ENCODE data around the gene KIF21A. TPM values are rescaled to one million over a fixed set of nuclear protein-coding genes. Genes with fewer than 3 reads are reported as not detected.

The KIF21A gene
- total and polyA plus RNA-seq, 4 donors: 1.2 to 9.0 (median 5.8) TPM

DNA sequence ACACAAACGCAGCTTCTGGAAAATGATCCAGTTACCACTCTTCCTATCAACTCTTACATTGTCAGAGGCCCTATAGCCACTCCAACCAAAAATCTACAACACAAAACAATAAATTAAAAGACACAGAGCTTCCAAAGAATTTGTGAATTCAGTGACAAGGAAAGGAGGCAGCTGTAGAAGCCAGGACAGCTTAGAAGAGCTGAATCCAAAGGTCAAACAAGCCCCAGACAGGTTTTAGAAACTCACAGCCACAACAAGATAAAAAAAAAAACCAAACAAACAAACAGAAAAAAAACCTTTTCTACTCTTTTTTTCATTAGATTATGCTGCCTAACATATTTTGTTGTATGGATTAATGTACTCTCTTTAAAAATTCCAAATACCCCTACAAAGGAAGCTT is 94.4 kb downstream of the KIF21A start:
- no peak for DNase-seq
- H3K27me3 ChIP-seq (ENCODE audit: control insufficient read depth in 1 of 2, insufficient read depth in 2 of 2, low read length in 1 of 2): no peaks in the 10 kb centered on the region
- intact Hi-C loops (cut with DNase I): no loop called here
- H3K27ac ChIP-seq (ENCODE audit: low read depth in 1 of 2, low read length in 2 of 2): no peak overlapping the region
- no peaks in the 10 kb centered on the region for H3K9me3 ChIP-seq (ENCODE audit: control insufficient read depth, low read length)
- H3K36me3 ChIP-seq (ENCODE audit: control insufficient read depth in 1 of 2, insufficient read depth in 2 of 2, low read length in 1 of 2): no peaks in the 10 kb centered on the region
- H3K4me1 ChIP-seq (ENCODE audit: control insufficient read depth in 1 of 2, insufficient read depth in 2 of 2, low read length in 2 of 2): no peaks in the 10 kb centered on the region
- no peak overlapping the region for H3K4me3 ChIP-seq (ENCODE audit: low read length in 2 of 2)
- ATAC-seq (ENCODE audit: low FRiP score): no peak
- 92 to 93% methylated on average over 1 of the region's 1 CpG for WGBS, 2 donors

DNA sequence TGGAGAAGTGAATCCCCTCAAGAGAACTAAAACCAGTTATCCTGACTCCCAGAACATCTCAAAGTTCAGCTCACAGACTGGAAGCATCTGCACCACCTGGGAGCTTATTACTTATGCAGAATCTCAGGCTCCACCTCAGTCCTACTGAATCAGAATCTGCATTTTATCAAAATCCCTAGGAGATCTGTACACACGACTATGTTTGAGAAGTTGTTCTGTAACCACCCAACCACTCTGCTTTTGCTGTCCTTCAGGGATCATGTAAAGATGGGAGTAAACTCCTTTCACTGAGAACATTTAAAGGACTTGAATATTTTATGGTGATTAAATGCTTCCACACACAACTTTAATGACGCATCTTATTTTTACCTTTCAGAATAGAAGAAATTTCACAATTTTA is 98.0 kb downstream of the KIF21A start:
- no peaks in the 10 kb centered on the region for H3K27me3 ChIP-seq (ENCODE audit: control insufficient read depth in 1 of 2, insufficient read depth in 2 of 2, low read length in 1 of 2)
- H3K27ac ChIP-seq (ENCODE audit: low read depth in 1 of 2, low read length in 2 of 2): no peak overlapping the region
- H3K4me3 ChIP-seq (ENCODE audit: low read length in 2 of 2): no peak overlapping the region
- intact Hi-C loops (cut with DNase I): no loop called here
- ATAC-seq (ENCODE audit: low FRiP score) (no peak), DNase-seq (no peak)
- WGBS, 2 donors: 78 to 84% methylated on average over 2 of the region's 2 CpGs
- H3K36me3 ChIP-seq (ENCODE audit: control insufficient read depth in 1 of 2, insufficient read depth in 2 of 2, low read length in 1 of 2): no peaks in the 10 kb centered on the region
- H3K9me3 ChIP-seq (ENCODE audit: control insufficient read depth, low read length): no peaks in the 10 kb centered on the region
- H3K4me1 ChIP-seq (ENCODE audit: control insufficient read depth in 1 of 2, insufficient read depth in 2 of 2, low read length in 2 of 2): no peaks in the 10 kb centered on the region

DNA sequence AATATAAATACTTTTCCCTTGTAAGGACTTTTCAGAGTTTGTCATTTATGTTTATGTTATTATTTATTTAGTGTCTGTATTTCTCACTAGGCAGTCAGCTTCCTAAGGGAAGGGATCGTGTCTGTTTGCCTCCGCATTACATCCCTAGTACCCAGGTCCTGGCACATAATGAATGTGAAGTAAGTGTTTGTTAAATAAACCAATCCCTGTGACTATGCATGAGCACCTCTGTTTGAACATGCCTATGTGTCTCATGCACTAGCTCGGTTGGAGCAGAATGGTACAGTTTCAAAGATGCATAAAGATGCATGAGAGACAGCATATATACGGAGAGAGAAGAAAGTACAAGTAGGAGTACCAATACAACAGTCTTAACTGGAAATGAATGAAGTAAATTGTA is 99.3 kb downstream of the KIF21A start:
- Histone ChIP-seq H3K9me3 (ENCODE audit: control insufficient read depth, low read length) (no peaks in the 10 kb centered on the region), H3K4me1 (ENCODE audit: control insufficient read depth in 1 of 2, insufficient read depth in 2 of 2, low read length in 2 of 2) (no peaks in the 10 kb centered on the region), H3K4me3 (ENCODE audit: low read length in 2 of 2) (no peak overlapping the region), H3K27ac (ENCODE audit: low read depth in 1 of 2, low read length in 2 of 2) (no peak overlapping the region), H3K27me3 (ENCODE audit: control insufficient read depth in 1 of 2, insufficient read depth in 2 of 2, low read length in 1 of 2) (no peaks in the 10 kb centered on the region), H3K36me3 (ENCODE audit: control insufficient read depth in 1 of 2, insufficient read depth in 2 of 2, low read length in 1 of 2) (no peaks in the 10 kb centered on the region)
- WGBS, 2 donors: 88 to 90% methylated on average over 4 of the region's 4 CpGs
- DNase-seq (no peak), ATAC-seq (ENCODE audit: low FRiP score) (no peak)
- intact Hi-C loops (cut with DNase I): no loop called here

DNA sequence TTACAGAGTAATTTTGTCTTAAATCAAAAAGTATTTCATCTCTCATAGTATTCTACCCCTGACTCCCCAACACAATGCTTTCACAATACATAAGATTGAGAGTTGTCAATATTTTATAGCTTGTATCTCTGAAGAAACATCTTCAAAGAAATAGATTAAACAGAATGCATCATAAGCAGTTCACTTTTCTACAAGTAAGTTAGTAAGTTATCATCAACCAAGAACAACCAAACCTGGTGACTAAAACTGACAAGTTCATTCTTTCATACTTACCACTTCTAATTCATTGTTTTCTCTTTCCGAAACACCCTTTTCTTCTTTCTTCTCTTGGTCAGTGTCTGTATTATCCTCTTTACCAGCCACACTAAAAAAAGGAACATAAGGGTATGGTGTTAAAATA is 101.2 kb downstream of the KIF21A start:
- Histone ChIP-seq H3K27ac (ENCODE audit: low read depth in 1 of 2, low read length in 2 of 2) (no peak overlapping the region), H3K9me3 (ENCODE audit: control insufficient read depth, low read length) (no peaks in the 10 kb centered on the region), H3K27me3 (ENCODE audit: control insufficient read depth in 1 of 2, insufficient read depth in 2 of 2, low read length in 1 of 2) (no peaks in the 10 kb centered on the region), H3K4me1 (ENCODE audit: control insufficient read depth in 1 of 2, insufficient read depth in 2 of 2, low read length in 2 of 2) (no peaks in the 10 kb centered on the region), H3K36me3 (ENCODE audit: control insufficient read depth in 1 of 2, insufficient read depth in 2 of 2, low read length in 1 of 2) (no peaks in the 10 kb centered on the region), H3K4me3 (ENCODE audit: low read length in 2 of 2) (no peak overlapping the region)
- intact Hi-C loops (cut with DNase I): no loop called here
- DNase-seq (no peak), ATAC-seq (ENCODE audit: low FRiP score) (no peak)
- 93 to 99% methylated on average over 1 of the region's 1 CpG for WGBS, 2 donors

DNA sequence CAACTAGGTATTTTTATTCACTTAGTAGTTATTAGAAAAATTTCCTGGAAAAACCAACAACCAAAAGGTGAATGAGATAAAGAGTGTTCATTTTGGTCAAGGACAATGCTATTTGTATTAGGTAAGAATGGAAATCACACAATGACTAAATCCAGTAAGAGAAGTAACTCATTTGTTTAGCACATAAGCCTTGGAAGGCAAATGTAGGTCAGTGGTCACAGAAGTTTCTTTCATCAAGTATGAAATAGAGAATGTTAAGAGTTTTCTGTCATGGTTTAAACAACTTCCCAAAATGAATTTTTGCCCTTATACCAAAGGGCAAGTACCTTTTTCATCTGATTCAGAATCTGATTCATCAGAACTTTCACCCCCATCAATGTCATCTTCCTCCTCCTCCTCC is 101.7 kb downstream of the KIF21A start:
- Histone ChIP-seq H3K9me3 (ENCODE audit: control insufficient read depth, low read length) (no peaks in the 10 kb centered on the region), H3K36me3 (ENCODE audit: control insufficient read depth in 1 of 2, insufficient read depth in 2 of 2, low read length in 1 of 2) (no peaks in the 10 kb centered on the region), H3K27ac (ENCODE audit: low read depth in 1 of 2, low read length in 2 of 2) (no peak overlapping the region), H3K4me3 (ENCODE audit: low read length in 2 of 2) (no peak overlapping the region), H3K27me3 (ENCODE audit: control insufficient read depth in 1 of 2, insufficient read depth in 2 of 2, low read length in 1 of 2) (no peaks in the 10 kb centered on the region), H3K4me1 (ENCODE audit: control insufficient read depth in 1 of 2, insufficient read depth in 2 of 2, low read length in 2 of 2) (no peaks in the 10 kb centered on the region)
- DNase-seq: no peak
- no peak for ATAC-seq (ENCODE audit: low FRiP score)
- intact Hi-C loops (cut with DNase I): no loop called here

DNA sequence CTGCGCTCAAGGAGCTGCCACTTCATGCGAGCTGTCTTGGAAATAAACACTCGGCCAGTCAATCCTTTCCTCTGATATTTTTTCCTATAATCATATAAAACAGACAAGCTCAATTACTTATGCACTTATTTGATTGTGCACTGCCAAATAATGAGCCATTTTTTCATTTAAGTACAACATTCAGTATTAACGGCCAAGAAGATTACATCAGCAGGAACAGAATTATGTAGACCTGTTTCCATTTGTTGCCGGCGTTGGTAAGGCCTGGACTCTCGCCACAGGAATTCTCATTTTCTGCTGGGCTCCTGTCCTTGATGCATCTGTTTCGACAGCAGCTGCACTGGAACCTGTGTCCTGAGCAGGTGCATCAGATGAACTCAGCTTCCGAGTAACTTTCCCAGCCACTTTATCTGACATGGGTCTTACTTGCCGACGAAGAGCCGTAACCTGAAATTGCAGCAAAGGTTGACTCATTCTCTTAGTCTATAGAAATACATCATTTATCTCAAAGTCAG is 110.2 kb downstream of the KIF21A start:
- no peak for ATAC-seq (ENCODE audit: low FRiP score)
- Histone ChIP-seq H3K4me3 (ENCODE audit: low read length in 2 of 2) (no peak overlapping the region), H3K9me3 (ENCODE audit: control insufficient read depth, low read length) (no peaks in the 10 kb centered on the region), H3K4me1 (ENCODE audit: control insufficient read depth in 1 of 2, insufficient read depth in 2 of 2, low read length in 2 of 2) (no peaks in the 10 kb centered on the region), H3K27me3 (ENCODE audit: control insufficient read depth in 1 of 2, insufficient read depth in 2 of 2, low read length in 1 of 2) (no peaks in the 10 kb centered on the region), H3K27ac (ENCODE audit: low read depth in 1 of 2, low read length in 2 of 2) (no peak overlapping the region), H3K36me3 (ENCODE audit: control insufficient read depth in 1 of 2, insufficient read depth in 2 of 2, low read length in 1 of 2) (peaks cover 1 to 4% of the 10 kb centered on the region in 2 donors)
- 92 to 93% methylated on average over 12 of the region's 12 CpGs for WGBS, 2 donors
- DNase-seq: no peak
- intact Hi-C loops (cut with DNase I): no loop called here

DNA sequence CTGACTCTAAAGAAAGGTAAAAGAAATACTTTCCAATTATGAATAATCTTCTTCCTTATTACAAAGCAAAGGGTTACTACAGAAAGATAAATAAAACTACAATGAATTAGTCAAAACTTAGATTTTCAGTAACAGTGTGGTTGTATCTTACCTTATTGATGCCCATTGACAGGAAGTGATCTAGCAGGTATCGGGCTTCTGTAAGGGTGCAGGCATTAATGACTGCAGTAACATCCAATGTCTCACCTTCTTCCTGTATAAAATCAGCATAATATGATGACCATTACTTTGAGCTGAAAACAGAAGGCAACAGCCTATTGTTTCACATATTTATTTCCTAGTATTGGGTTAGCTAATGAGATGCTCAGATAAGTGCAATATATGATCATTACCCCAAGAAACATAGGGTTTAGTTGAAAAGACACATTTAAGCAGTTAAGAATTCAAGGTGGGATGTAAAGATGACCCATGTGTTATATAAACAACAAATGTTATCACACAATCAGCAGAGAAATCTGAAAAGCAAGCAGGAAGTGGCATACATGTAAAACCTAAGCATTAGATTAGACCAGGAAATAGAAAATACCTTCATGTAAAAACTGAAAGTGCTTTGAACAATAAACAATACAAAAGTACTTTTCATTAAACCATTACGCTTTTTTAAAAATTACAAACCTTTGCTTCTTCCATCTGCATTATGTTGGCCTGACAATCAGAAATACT is 111.2 kb downstream of the KIF21A start:
- DNase-seq: no peak
- H3K4me1 ChIP-seq (ENCODE audit: control insufficient read depth in 1 of 2, insufficient read depth in 2 of 2, low read length in 2 of 2): no peaks in the 10 kb centered on the region
- no peaks in the 10 kb centered on the region for H3K9me3 ChIP-seq (ENCODE audit: control insufficient read depth, low read length)
- H3K4me3 ChIP-seq (ENCODE audit: low read length in 2 of 2): no peak overlapping the region
- H3K36me3 ChIP-seq (ENCODE audit: control insufficient read depth in 1 of 2, insufficient read depth in 2 of 2, low read length in 1 of 2): peaks cover 1 to 4% of the 10 kb centered on the region in 2 donors
- no peaks in the 10 kb centered on the region for H3K27me3 ChIP-seq (ENCODE audit: control insufficient read depth in 1 of 2, insufficient read depth in 2 of 2, low read length in 1 of 2)
- WGBS, 2 donors: 97 to 99% methylated on average over 2 of the region's 2 CpGs
- no peak overlapping the region for H3K27ac ChIP-seq (ENCODE audit: low read depth in 1 of 2, low read length in 2 of 2)
- no peak for ATAC-seq (ENCODE audit: low FRiP score)
- intact Hi-C loops (cut with DNase I): no loop called here

DNA sequence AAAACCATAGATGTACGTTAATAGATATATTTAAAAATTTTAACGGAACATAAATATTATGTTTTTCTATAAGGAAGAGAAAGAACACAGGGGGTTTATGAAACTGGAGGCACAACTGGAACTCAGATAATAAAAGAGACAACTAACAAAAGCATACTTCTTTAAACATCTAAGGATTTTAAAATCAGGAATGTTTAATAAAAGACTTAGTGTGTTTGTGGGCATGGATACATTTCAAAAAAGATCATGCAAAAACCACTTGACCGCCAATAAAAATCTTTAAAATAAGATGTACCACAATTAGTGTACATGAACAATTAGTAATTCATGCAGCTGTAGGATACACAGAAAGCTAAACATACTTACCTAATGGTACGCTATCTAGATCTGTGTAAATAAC is 113.0 kb downstream of the KIF21A start:
- DNase-seq: no peak
- no peak overlapping the region for H3K4me3 ChIP-seq (ENCODE audit: low read length in 2 of 2)
- no peaks in the 10 kb centered on the region for H3K4me1 ChIP-seq (ENCODE audit: control insufficient read depth in 1 of 2, insufficient read depth in 2 of 2, low read length in 2 of 2)
- peaks cover 1 to 4% of the 10 kb centered on the region in 2 donors for H3K36me3 ChIP-seq (ENCODE audit: control insufficient read depth in 1 of 2, insufficient read depth in 2 of 2, low read length in 1 of 2)
- H3K27ac ChIP-seq (ENCODE audit: low read depth in 1 of 2, low read length in 2 of 2): no peak overlapping the region
- 93 to 95% methylated on average over 4 of the region's 4 CpGs for WGBS, 2 donors
- no peak for ATAC-seq (ENCODE audit: low FRiP score)
- H3K9me3 ChIP-seq (ENCODE audit: control insufficient read depth, low read length): no peaks in the 10 kb centered on the region
- intact Hi-C loops (cut with DNase I): no loop called here
- no peaks in the 10 kb centered on the region for H3K27me3 ChIP-seq (ENCODE audit: control insufficient read depth in 1 of 2, insufficient read depth in 2 of 2, low read length in 1 of 2)

DNA sequence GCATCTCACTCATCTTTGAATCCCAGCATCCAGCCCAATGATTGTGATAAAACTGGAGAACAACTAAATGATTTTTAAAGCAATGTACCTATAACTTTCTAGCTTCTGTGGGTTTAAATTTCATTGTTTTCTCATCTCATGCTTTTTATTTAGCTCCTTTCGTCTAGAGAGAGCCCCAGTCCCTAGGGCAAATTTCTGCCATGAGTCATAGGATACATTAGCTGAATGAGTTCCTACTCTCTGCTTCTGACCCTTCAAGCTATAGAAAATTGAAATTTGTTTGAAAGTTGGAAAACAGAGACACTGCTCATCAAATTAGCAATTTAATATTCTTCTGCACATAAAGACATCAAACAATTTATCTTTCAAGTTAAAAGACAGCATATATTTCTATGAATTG is 113.9 kb downstream of the KIF21A start:
- 54 to 58% methylated on average over 1 of the region's 1 CpG for WGBS, 2 donors
- ATAC-seq (ENCODE audit: low FRiP score): no peak
- DNase-seq: no peak
- Histone ChIP-seq H3K36me3 (ENCODE audit: control insufficient read depth in 1 of 2, insufficient read depth in 2 of 2, low read length in 1 of 2) (peaks cover 1 to 4% of the 10 kb centered on the region in 2 donors), H3K27ac (ENCODE audit: low read depth in 1 of 2, low read length in 2 of 2) (no peak overlapping the region), H3K9me3 (ENCODE audit: control insufficient read depth, low read length) (no peaks in the 10 kb centered on the region), H3K4me3 (ENCODE audit: low read length in 2 of 2) (no peak overlapping the region), H3K27me3 (ENCODE audit: control insufficient read depth in 1 of 2, insufficient read depth in 2 of 2, low read length in 1 of 2) (no peaks in the 10 kb centered on the region), H3K4me1 (ENCODE audit: control insufficient read depth in 1 of 2, insufficient read depth in 2 of 2, low read length in 2 of 2) (no peaks in the 10 kb centered on the region)
- intact Hi-C loops (cut with DNase I): no loop called here
